ENCODE results near the gene TEX19.

Gene TEX19

GRCh38 chr17:82358465-82359350, at the start of gene TEX19:
Gene TEX19, plus strand, starts transcription at chr17:82359247. Its CDS starts 2,904 bp downstream, at chr17:82362151.
- DNase-seq (ENCODE audit: low read depth, low spot score) = no peak

- DNase-seq (ENCODE audit: low read depth, low spot score) = no peak
Measured at GRCh38 chr17:82309656-82310570, 49.1 kb upstream of the TEX19 start.

- DNase-seq (ENCODE audit: low read depth, low spot score) = no peak
Measured at GRCh38 chr17:82310877-82311276, 48.2 kb upstream of the TEX19 start.

GRCh38 chr17:82311971-82312370, 47.1 kb upstream of the TEX19 start:
- DNase-seq (ENCODE audit: low read depth, low spot score) = no peak

- DNase-seq (ENCODE audit: low read depth, low spot score) = no peak
Measured at GRCh38 chr17:82313195-82314011, 45.6 kb upstream of the TEX19 start.

GRCh38 chr17:82314012-82314726, 44.9 kb upstream of the TEX19 start:
- DNase-seq (ENCODE audit: low read depth, low spot score) = no peak

GRCh38 chr17:82314727-82315605, 44.1 kb upstream of the TEX19 start:
- DNase-seq (ENCODE audit: low read depth, low spot score) = no peak

GRCh38 chr17:82315703-82316358, 43.2 kb upstream of the TEX19 start:
- no peak for DNase-seq (ENCODE audit: low read depth, low spot score)

GRCh38 chr17:82316651-82317393, 42.2 kb upstream of the TEX19 start:
- DNase-seq (ENCODE audit: low read depth, low spot score) = no peak

GRCh38 chr17:82317394-82318168, 41.5 kb upstream of the TEX19 start, which contains the start of gene CD7:
Gene CD7, minus strand, starts transcription at chr17:82317608. Its CDS starts 113 bp downstream, at chr17:82317495.
- no peak for DNase-seq (ENCODE audit: low read depth, low spot score)

- no peak for DNase-seq (ENCODE audit: low read depth, low spot score)
Measured at GRCh38 chr17:82318169-82318498, 40.9 kb upstream of the TEX19 start.

GRCh38 chr17:82318772-82319606, 40.1 kb upstream of the TEX19 start:
- DNase-seq (ENCODE audit: low read depth, low spot score) = no peak

GRCh38 chr17:82319619-82320062, 39.4 kb upstream of the TEX19 start:
- no peak for DNase-seq (ENCODE audit: low read depth, low spot score)

- no peak for DNase-seq (ENCODE audit: low read depth, low spot score)
Measured at GRCh38 chr17:82320140-82320840, 38.8 kb upstream of the TEX19 start.

- DNase-seq (ENCODE audit: low read depth, low spot score) = no peak
Measured at GRCh38 chr17:82320956-82321927, 37.8 kb upstream of the TEX19 start.

Data from brain pericyte (primary cell).